Calu3 (cell line): Measurements from ENCODE around the gene LRRC75A. TPM values are rescaled to one million over a fixed set of nuclear protein-coding genes. Genes with fewer than 3 reads are reported as not detected.
"Not testable (repeated sequence)": the region's sequence is repeated elsewhere in the genome, so short reads cannot be mapped to it uniquely, and the experiment has no call there.

Experiments
- BruUV-seq: library from RNA; stranded (reverse); fragments of 400-500 nt; replicated peaks from 2 replicates; lab custom pipeline; 2021; lab: Mats Ljungman, UMichigan
- CTCF ChIA-PET: fragments of 300-600 bp; sonication (Branson Sonifier 250); formaldehyde crosslinking; loops from one replicate; lab custom pipeline; 2022; ENCODE audit warnings: antibody characterized with exemption; lab: Charles Lee
- DNase-seq: peaks from one replicate; pipeline ENCODE4 v3.0.0; 2022
- H3K27ac Mint-ChIP-seq: one replicate; pipeline ENCODE4 v1.8.0; 2022; ENCODE audit warnings: mixed read lengths; ENCODE audit not compliant: unreplicated experiment
- H3K27me3 Mint-ChIP-seq: one replicate; pipeline ENCODE4 v1.8.0; 2022; ENCODE audit warnings: mixed read lengths; ENCODE audit not compliant: unreplicated experiment
- H3K36me3 Mint-ChIP-seq: one replicate; pipeline ENCODE4 v1.8.0; 2022; ENCODE audit warnings: mild to moderate bottlenecking, moderate library complexity, mixed read lengths; ENCODE audit not compliant: insufficient read depth, unreplicated experiment
- H3K4me1 Mint-ChIP-seq: one replicate; pipeline ENCODE4 v1.8.0; 2022; ENCODE audit warnings: mild to moderate bottlenecking, low read depth, mixed read lengths; ENCODE audit not compliant: unreplicated experiment
- H3K4me3 Mint-ChIP-seq: one replicate; pipeline ENCODE4 v1.8.0; 2022; ENCODE audit warnings: mild to moderate bottlenecking, low read depth, moderate library complexity, mixed read lengths; ENCODE audit not compliant: unreplicated experiment
- H3K9me3 Mint-ChIP-seq: one replicate; pipeline ENCODE4 v1.8.0; 2022; ENCODE audit warnings: low read depth, mixed read lengths; ENCODE audit not compliant: unreplicated experiment
- intact Hi-C: fragments of 100-400 bp; cut with micrococcal nuclease; formaldehyde crosslinking; loops from one replicate; pipeline ENCODE4 v1.10.0; 2022; ENCODE audit not compliant: unreplicated experiment
- total RNA-seq: library from RNA; stranded (reverse); gene quantifications from 2 replicates; pipeline ENCODE4 v1.2.3, GENCODE V29; 2022
- TF ChIP-seq, protein P1 (sequence below): fragments of 200-600 bp; IDR thresholded peaks from one replicate; pipeline ENCODE4 v1.8.0; 2022; ENCODE audit warnings: antibody characterized with exemption; ENCODE audit not compliant: unreplicated experiment

Gene LRRC75A
- total RNA-seq, 1 experiment from 2014 or later: 3.0 TPM

DNA sequence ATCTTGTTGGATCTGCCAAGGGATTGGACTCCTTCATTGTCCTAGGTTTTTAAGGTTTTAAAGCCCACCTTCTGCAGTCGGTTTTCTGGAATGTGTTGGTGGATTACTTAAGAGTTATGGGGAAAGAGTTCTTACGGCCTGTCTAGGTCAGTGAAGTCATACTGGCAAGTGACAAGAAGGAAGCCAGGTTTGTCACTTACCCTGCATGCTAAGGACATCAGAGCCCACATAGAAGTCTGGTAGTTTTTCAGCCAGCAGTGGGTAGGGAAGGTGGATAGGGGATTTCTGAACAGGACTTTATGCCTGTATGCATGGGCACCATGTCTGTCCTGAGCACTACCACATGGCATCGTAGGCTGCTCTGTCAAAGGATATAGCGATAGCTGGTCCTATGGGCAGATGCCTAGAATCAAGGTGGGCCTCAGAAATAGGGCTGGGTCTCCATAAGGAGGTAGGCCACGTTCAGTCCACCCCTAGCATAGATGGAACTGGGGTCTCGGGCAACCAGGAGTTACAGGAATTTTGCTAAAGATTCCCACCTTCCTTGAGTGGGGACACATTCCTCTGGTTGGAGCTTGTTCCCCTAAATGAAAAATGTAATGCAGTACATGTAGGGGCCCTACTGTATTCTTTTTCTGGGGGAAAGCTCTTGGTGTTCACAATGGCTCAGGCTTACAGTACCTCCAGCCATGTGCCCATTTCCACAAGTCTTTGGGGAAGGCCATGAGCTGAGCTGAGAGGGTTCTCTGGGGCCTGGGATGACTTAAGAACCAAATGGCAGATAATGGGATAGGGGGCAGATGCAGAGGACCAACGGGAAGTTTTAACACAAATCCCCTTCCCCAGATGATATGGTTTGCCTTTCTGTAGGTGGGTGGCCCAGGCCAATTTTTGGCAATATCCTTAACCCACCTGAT lies 49.1 kb downstream of the LRRC75A start:
- CTCF ChIA-PET: no interaction called here
- no peak overlapping the region for H3K4me3 Mint-ChIP-seq
- H3K36me3 Mint-ChIP-seq: peaks cover 73% of the 10 kb centered on the region
- no TSS peak for BruUV-seq
- TF ChIP-seq, protein P1, sequence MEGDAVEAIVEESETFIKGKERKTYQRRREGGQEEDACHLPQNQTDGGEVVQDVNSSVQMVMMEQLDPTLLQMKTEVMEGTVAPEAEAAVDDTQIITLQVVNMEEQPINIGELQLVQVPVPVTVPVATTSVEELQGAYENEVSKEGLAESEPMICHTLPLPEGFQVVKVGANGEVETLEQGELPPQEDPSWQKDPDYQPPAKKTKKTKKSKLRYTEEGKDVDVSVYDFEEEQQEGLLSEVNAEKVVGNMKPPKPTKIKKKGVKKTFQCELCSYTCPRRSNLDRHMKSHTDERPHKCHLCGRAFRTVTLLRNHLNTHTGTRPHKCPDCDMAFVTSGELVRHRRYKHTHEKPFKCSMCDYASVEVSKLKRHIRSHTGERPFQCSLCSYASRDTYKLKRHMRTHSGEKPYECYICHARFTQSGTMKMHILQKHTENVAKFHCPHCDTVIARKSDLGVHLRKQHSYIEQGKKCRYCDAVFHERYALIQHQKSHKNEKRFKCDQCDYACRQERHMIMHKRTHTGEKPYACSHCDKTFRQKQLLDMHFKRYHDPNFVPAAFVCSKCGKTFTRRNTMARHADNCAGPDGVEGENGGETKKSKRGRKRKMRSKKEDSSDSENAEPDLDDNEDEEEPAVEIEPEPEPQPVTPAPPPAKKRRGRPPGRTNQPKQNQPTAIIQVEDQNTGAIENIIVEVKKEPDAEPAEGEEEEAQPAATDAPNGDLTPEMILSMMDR: no peak
- H3K27ac Mint-ChIP-seq: peak overlapping the region; percentile 58
- DNase-seq: no peak
- intact Hi-C loops: no loop called here
- H3K4me1 Mint-ChIP-seq: peaks cover 8% of the 10 kb centered on the region
- no peaks in the 10 kb centered on the region for H3K27me3 Mint-ChIP-seq
- H3K9me3 Mint-ChIP-seq: no peaks in the 10 kb centered on the region

DNA sequence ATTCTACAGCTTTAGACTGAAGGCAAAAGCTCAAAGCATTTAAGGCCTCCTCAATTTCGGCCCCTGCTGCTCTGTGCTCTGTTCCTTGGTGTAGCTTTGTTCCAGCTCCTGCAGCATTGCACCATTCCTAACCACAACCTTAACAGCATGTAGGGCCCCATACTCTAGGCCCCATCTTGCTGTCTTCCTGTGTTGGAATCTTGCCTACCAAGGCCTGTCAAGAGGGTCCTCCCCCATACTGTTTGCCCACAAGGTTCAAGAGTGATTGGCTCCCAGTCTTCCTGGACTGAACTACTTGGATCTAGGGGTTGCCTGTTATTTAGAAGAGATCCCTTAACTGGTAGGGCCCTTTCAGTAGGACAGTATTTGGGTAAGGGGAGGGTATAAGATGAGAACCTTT lies 49.9 kb downstream of the LRRC75A start:
- Mint-ChIP-seq H3K36me3 (peaks cover 75% of the 10 kb centered on the region), H3K9me3 (no peaks in the 10 kb centered on the region), H3K27ac (peak overlapping the region; percentile 58), H3K27me3 (no peaks in the 10 kb centered on the region), H3K4me1 (peaks cover 9% of the 10 kb centered on the region), H3K4me3 (peak overlapping the region; percentile 19)
- CTCF ChIA-PET: interaction anchor here (1.1 kb wide), 1 partner anchor 79 kb away, joined by 3 read pairs; no protein-coding TSS in a partner anchor
- intact Hi-C loops: no loop called here
- BruUV-seq: no TSS peak
- no peak for DNase-seq
- TF ChIP-seq, protein P1: no peak

DNA sequence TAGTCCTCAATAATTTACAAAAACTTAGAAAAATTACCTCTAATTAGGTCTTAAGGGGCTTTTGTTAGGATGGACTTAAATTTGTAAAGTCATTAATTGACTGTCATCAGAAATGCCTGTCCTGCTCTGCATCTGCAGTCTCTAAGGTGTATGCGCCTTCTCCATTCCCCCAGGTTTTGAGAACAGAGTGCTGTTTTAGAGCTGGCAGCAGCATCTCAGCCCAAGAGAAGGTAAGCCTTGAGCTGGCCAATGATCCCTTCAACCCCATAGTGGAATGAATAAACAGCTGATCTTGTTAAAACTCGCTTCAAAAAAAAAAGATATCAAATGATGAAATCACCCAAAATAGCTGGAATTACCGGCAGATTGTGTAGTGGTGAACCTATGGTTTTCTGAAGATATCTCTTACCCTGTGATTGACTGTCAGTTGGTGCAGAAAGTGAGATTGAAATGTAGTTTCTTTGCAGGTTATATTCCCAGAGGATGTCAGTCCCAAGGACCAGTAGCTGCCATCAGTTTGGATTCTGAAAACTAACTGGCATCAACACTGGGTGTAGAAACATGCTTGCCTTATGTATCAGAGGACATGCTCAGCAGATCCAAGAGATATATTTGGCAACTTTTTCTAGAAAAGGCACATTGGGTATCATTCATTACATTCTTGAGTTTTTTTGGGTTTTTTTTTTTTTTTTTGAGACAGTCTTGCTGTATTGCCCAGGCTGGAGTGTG lies 50.9 kb downstream of the LRRC75A start:
- CTCF ChIA-PET: interaction anchor here (0.7 to 1.3 kb wide), 3 partner anchors 31 to 80 kb away, joined by 3 read pairs; no protein-coding TSS in a partner anchor
- Mint-ChIP-seq H3K27me3 (no peaks in the 10 kb centered on the region), H3K36me3 (peaks cover 70% of the 10 kb centered on the region), H3K4me1 (peaks cover 13% of the 10 kb centered on the region), H3K9me3 (no peaks in the 10 kb centered on the region), H3K4me3 (peak overlapping the region; percentile 17), H3K27ac (no peak overlapping the region)
- no TSS peak for BruUV-seq
- no peak for DNase-seq
- TF ChIP-seq, protein P1: no peak
- intact Hi-C loops: no loop called here

DNA sequence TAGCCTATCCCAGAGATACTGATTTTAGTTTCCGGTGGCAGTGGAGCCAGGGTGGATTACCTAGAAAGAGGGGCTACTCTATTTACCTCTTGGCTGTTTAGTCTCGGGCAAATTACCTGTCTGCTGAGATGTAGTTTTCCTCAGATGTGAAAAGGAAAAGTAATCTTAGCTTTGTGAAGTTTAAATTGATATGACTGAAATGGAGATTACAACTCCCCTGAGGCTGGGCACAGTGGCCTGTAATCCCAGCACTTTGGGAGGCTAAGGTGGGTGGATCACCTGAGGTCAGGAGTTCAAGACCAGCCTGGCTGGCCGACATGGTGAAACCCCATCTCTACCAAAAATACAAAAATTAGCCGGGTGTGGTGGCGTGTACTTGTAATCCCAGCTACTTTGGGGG lies 51.6 kb downstream of the LRRC75A start:
- H3K9me3 Mint-ChIP-seq, DNase-seq, H3K27me3 Mint-ChIP-seq, intact Hi-C loops, BruUV-seq: not testable (repeated sequence)
- Mint-ChIP-seq H3K4me1 (peaks cover 19% of the 10 kb centered on the region), H3K4me3 (peak overlapping the region; percentile 85), H3K36me3 (peaks cover 70% of the 10 kb centered on the region), H3K27ac (peak overlapping the region; percentile 98)
- CTCF ChIA-PET: interaction anchor here (1.3 kb wide), 1 partner anchor 77 kb away, joined by 3 read pairs; no protein-coding TSS in a partner anchor
